ENCODE data around the gene GLTP. TPM values are rescaled to one million over a fixed set of nuclear protein-coding genes. Genes with fewer than 3 reads are reported as not detected.

The GLTP gene
- total and polyA plus RNA-seq, 2 donors (not counting 1 experiment from before 2014, with no cell fraction given): 51.2 to 67.9 TPM

DNA sequence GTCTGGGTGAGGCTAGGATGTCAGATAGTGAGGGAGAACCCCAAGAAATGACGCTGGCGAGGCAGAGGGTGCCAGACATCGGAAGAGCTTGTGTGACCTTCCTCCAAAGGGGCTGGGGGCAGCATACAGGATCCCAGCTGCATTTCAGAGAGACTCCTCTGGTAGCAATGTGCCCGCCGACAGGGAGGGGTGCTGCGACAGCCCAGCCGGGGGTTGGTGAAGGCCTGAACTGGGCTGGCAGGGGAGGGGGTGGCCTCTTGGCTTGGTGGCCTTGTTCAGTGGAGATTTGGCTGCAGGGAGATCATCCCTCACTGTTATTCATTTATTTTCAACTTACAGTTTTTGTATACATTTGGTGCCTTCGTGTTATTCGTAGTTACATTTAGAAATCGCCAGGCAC lies 25.0 kb upstream of the GLTP start:
- Histone ChIP-seq H3K9me3 (ENCODE audit: control insufficient read depth, insufficient read depth, low read depth, low read length) (no peaks in the 10 kb centered on the region), H3K9ac (ENCODE audit: insufficient read depth, low read length) (no peak overlapping the region), H3K36me3 (ENCODE audit: control insufficient read depth, insufficient read depth, low read length) (peaks cover 22% of the 10 kb centered on the region), H3K27ac (ENCODE audit: insufficient read depth, low read length) (no peak overlapping the region), H2AFZ (ENCODE audit: low read length) (no peak overlapping the region), H3K79me2 (ENCODE audit: control insufficient read depth, insufficient read depth, low read length) (peaks cover 17% of the 10 kb centered on the region), H3K4me3 (replicated peaks in 1 of 4; ENCODE audit: control extremely low read depth in 1 of 4, insufficient read depth in 1 of 4, low read depth in 3 of 4, low read length in 4 of 4) (no peak overlapping the region), H3K4me2 (ENCODE audit: extremely low read depth, insufficient read depth, low read length) (no peak overlapping the region), H4K20me1 (ENCODE audit: control insufficient read depth, extremely low read depth, insufficient read depth, low read length) (no peaks in the 10 kb centered on the region), H3K4me1 (ENCODE audit: control insufficient read depth, extremely low read depth, insufficient read depth, low read length) (no peaks in the 10 kb centered on the region), H3K27me3 (ENCODE audit: control insufficient read depth, insufficient read depth, low read length) (no peaks in the 10 kb centered on the region)
- DNase-seq (ENCODE audit: low read depth in 2 of 2): no peak
- no peak for TF ChIP-seq EZH2 (IDR thresholded peaks at IDR 0.05; ENCODE audit: low read length, missing control alignments)

DNA sequence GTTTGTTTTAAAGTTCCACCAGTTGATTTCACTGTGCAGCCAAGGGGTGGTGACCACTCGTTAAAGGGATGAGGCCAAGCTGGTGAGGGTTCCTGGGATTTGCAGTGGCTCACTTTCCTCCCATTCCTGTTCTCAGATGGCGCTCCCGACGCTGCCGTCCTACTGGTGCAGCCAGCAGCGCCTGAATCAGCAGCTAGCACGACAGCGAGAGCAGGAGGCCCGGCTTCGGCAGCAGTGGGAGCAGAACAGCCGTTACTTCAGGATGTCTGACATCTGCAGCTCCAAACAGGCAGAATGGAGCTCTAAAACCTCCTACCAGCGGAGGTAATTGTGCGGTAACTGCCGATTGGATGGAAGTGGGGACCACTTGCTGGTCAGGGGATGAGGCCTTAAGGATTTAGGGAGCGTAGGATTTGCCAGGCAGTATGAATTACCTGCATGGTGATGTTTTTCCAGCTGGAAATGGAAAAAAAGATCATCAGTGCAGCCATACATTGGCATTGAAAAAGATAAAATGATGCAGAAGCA lies 22.6 kb upstream of the GLTP start:
- Histone ChIP-seq H3K27ac (ENCODE audit: insufficient read depth, low read length) (no peak overlapping the region), H3K79me2 (ENCODE audit: control insufficient read depth, insufficient read depth, low read length) (peaks cover 20% of the 10 kb centered on the region), H3K4me3 (replicated peaks in 1 of 4; ENCODE audit: control extremely low read depth in 1 of 4, insufficient read depth in 1 of 4, low read depth in 3 of 4, low read length in 4 of 4) (no peak overlapping the region), H2AFZ (ENCODE audit: low read length) (no peak overlapping the region), H3K4me1 (ENCODE audit: control insufficient read depth, extremely low read depth, insufficient read depth, low read length) (no peaks in the 10 kb centered on the region), H4K20me1 (ENCODE audit: control insufficient read depth, extremely low read depth, insufficient read depth, low read length) (no peaks in the 10 kb centered on the region), H3K36me3 (ENCODE audit: control insufficient read depth, insufficient read depth, low read length) (peaks cover 17% of the 10 kb centered on the region), H3K9me3 (ENCODE audit: control insufficient read depth, insufficient read depth, low read depth, low read length) (no peaks in the 10 kb centered on the region), H3K27me3 (ENCODE audit: control insufficient read depth, insufficient read depth, low read length) (no peaks in the 10 kb centered on the region), H3K9ac (ENCODE audit: insufficient read depth, low read length) (no peak overlapping the region), H3K4me2 (ENCODE audit: extremely low read depth, insufficient read depth, low read length) (no peak overlapping the region)
- TF ChIP-seq EZH2 (IDR thresholded peaks at IDR 0.05; ENCODE audit: low read length, missing control alignments): no peak
- TF ChIP-seq, protein P1, sequence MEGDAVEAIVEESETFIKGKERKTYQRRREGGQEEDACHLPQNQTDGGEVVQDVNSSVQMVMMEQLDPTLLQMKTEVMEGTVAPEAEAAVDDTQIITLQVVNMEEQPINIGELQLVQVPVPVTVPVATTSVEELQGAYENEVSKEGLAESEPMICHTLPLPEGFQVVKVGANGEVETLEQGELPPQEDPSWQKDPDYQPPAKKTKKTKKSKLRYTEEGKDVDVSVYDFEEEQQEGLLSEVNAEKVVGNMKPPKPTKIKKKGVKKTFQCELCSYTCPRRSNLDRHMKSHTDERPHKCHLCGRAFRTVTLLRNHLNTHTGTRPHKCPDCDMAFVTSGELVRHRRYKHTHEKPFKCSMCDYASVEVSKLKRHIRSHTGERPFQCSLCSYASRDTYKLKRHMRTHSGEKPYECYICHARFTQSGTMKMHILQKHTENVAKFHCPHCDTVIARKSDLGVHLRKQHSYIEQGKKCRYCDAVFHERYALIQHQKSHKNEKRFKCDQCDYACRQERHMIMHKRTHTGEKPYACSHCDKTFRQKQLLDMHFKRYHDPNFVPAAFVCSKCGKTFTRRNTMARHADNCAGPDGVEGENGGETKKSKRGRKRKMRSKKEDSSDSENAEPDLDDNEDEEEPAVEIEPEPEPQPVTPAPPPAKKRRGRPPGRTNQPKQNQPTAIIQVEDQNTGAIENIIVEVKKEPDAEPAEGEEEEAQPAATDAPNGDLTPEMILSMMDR (conservative IDR thresholded peaks at IDR 0.05 in 1 of 2, IDR thresholded peaks at IDR 0.05 in 1 of 2; ENCODE audit: low read depth in 1 of 2, low read length in 2 of 2): no peak
- no peak for DNase-seq (ENCODE audit: low read depth in 2 of 2)

DNA sequence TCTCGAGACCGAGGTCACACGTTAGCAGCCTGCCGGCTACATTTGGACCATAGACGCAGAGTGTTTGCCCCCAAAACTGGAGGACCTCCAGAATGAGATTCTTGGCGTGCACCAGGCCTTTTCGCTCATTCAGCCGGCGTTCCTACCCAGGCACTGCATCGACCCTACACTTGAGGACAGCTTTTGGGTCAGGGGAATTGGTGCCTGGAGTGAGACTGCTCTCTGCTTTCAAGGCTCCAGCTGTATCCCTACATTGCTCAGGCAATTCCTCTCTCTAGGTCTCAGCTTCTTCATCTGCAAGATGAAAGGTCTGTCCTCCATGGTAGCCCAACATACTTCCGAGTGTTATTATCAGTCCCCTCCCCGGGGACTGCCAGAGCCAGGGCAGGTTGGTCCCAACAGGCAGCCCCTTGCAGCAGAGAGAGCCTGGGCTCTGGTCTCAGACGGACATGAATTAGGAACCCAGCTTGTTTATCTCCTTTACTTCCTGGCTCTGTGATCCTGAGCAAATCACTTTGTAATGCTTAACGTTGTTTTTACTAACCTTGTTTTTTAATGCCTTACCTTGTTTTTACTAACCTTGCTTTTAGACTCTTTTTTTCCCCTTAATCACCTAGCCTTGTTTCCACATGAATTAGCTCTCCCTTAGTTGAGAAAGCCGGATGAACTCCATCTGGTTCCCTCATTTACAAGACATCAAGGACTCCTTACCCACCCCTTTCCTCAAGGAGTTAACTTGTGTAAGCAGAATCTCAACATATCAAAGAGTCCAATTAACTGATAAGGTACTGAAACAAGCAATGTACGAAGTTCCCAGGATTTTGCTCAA lies 20.6 kb upstream of the GLTP start:
- peak overlapping the region; percentile 79 to 93 (median 88) for H3K4me3 ChIP-seq (replicated peaks in 1 of 4; ENCODE audit: control extremely low read depth in 1 of 4, insufficient read depth in 1 of 4, low read depth in 3 of 4, low read length in 4 of 4)
- no peaks in the 10 kb centered on the region for H3K9me3 ChIP-seq (ENCODE audit: control insufficient read depth, insufficient read depth, low read depth, low read length)
- peak overlapping the region; percentile 94 for H3K4me2 ChIP-seq (ENCODE audit: extremely low read depth, insufficient read depth, low read length)
- H3K4me1 ChIP-seq (ENCODE audit: control insufficient read depth, extremely low read depth, insufficient read depth, low read length): no peaks in the 10 kb centered on the region
- peaks cover 10% of the 10 kb centered on the region for H3K36me3 ChIP-seq (ENCODE audit: control insufficient read depth, insufficient read depth, low read length)
- TF ChIP-seq, protein P1 (conservative IDR thresholded peaks at IDR 0.05 in 1 of 2, IDR thresholded peaks at IDR 0.05 in 1 of 2; ENCODE audit: low read depth in 1 of 2, low read length in 2 of 2): no peak
- H3K9ac ChIP-seq (ENCODE audit: insufficient read depth, low read length): peak overlapping the region; percentile 90
- H4K20me1 ChIP-seq (ENCODE audit: control insufficient read depth, extremely low read depth, insufficient read depth, low read length): no peaks in the 10 kb centered on the region
- H2AFZ ChIP-seq (ENCODE audit: low read length): peak overlapping the region; percentile 100
- DNase-seq (ENCODE audit: low read depth in 2 of 2): peak in 1 of 2 donors; percentile 15
- peaks cover 20% of the 10 kb centered on the region for H3K79me2 ChIP-seq (ENCODE audit: control insufficient read depth, insufficient read depth, low read length)
- H3K27ac ChIP-seq (ENCODE audit: insufficient read depth, low read length): peak overlapping the region; percentile 87
- H3K27me3 ChIP-seq (ENCODE audit: control insufficient read depth, insufficient read depth, low read length): no peaks in the 10 kb centered on the region
